DMS 273 (cell line): ENCODE results near the gene ERCC6.

Experiments used
- DNase-seq: peaks from one replicate; lab custom pipeline; 2025; ENCODE audit not compliant: unreplicated experiment; lab: John Stamatoyannopoulos, UW

ERCC6 gene

DNA sequence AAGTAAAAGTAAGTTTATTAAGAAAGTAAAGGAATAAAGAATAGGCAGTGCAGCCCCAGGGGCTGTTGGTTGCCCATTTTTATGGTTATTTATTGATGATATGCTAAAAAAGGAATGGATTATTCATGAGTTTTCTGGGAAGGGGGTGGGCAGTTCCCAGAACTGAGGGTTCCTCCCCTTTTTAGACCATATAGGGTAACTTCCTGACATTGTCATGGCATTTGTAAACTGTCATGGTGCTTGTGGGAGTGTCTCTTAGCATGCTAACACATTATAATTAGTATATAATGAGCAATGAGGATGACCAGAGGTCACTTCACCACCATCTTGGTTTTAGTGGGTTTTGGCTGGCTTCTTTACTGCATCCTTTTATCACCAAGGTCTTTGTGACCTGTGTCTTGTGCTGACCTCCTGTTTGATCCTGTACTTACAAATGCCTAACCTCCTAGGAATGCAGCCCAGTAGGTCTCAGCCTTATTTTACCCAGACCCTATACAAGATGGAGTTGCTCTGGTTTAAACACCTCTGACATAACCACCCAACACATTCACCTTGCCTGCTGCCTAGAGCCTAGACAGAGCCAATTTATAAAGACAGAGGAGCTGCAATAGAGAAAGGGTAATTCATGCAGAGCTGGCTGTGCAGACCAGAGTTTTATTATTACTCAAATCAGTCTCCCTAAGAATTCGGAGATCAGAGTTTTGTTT lies 10.9 kb upstream of the ERCC6 start:
- no peak for DNase-seq

DNA sequence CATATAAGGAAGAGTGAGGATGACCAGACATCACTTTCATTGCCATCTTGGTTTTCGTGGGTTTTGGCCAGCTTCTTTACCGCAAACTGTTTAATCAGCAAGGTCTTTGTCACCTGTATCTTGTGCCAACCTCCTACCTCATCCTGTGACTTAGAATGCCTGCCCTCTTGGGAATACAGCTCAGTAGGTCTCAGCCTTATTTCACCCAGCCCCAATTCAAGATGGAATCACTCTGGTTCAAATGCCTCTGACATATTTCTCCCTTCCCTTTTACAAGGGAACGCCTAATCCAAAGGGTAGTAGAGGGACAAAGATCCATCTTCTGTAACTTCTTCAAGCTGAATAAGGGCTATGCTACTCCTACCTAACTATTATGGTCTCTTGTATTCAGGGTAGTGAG lies 4.7 kb upstream of the ERCC6 start:
- DNase-seq: no peak

DNA sequence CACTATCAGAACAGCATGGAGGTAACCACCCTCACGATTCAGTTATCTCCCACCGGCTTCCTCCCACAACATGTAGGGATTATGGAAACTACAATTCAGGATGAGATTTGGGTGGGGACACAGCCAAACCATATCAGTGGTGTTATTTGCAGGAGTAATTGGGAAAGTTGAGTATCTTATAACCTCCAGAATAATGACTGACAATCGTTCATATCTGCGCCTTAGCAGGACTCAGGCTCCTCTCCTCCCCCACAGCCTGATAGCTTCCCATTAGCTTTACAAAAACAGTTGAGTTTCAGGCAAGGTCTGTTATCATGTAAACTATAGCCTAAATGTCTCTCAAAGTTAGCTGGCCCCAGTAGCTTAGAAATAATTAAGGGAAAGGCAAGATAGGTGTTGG lies 3.4 kb upstream of the ERCC6 start:
- DNase-seq: no peak

DNA sequence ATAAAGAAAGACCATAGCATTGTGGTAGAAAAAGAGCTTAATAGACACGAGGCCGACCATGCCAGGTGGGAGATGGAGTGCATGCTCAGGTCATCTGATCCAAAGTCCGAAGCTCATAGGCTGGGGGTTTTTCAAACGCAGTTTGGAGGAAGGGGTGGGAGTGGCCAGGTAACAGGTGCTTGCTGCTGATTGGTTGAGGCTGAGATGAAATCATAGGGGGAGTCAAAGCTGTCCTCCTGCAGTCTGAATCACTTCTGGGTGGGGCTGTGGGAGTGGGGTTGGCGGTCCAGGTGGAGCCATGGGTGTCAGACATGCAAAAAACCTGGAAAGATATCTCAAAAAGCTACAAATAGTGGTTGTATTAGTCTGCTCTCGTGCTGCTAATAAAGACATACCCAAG lies 2.8 kb upstream of the ERCC6 start:
- DNase-seq: no peak

DNA sequence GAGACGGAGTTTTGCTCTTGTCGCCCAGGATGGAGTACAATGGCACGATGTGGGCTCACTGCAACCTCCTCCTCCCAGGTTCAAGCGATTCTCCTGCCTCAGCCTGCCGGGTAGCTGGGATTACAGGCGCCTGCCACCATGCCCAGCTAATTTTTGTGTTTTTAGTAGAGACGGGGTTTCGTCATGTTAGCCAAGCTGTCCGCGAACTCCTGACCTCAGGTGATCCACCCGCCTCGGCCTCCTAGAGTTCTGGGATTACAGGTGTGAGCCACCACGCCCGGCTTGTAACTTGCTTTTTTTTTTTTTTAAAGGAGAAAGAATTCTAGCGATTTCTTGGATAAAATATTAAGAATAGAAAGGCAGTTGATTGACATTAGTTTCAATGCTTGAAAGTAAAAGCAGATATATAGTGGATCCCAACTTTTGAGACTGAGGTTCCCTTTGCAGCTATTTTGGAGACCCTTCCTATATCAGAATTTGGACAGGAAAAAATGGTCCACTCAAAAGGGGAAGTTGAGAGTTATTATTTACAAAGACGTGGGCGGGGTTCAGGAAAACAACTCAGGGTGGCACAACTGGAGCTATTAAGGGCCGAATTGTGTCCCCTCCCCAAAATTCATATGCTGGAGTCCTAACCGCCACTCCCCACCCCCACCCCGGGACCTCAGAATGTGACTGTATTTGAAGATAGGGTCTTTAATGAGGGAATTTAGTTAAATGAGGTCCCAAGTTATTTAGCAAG lies 1.3 kb upstream of the ERCC6 start:
- DNase-seq: no peak

DNA sequence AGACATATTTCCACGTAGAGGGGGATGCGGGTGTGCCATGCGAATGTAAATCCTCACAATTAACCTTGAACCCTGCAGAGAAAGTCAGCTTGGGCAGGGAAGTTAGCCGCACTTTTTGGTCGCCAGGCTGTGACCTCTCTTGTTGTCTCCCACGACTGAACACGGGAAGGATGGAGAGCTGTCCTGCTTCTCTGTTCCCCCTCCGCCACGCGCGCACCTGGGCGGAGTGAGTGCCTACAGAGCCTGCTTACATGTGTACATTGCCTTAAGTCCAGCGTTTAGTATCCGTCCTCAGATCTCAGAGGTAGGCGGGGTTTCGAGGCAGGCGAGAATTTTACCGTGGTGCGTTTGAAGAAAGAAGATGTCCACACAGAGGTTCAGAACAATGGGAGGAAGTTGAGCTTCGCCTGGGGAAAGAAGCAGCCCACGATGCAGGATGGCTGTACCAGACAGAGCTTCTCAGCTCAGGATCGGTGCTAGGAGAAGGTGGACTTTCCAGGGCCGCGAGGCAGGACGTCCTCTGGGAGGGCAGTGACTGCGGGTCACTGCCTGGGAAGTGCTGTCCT lies 482 bp upstream of the ERCC6 start:
- DNase-seq: peak; percentile 33

DNA sequence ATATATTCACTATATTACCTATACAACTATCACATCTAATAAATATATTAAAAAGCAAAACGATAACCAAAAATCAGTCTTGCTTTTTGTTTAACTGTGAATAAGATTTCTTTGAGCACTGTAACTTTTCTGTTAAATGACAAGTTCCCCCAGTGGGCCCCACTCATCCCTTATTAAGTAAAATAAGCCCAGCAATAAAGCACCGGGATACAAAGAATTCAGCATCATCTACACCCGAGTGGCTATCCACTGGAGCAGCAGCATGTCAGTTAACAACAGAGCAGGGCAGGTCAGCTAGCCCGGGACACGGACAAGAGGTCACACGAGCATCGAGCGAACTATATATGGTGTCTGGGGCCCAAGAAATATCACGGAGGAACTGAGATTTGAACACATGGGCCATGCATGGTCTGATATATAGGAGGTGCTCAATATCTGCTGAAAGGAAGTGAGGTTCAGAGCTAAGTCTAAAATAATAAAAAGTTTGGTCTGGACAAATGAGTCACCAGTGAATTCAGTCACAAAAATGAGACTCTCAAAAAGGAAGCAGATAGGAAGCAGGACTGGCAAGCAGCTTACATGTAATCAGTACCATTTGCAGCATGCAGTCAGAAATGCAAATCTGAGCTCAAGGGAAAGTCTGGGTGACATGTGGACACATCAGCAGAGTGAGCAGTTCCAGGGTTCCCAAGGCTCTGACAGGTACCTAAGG lies 4.1 kb downstream of the ERCC6 start:
- DNase-seq: no peak

DNA sequence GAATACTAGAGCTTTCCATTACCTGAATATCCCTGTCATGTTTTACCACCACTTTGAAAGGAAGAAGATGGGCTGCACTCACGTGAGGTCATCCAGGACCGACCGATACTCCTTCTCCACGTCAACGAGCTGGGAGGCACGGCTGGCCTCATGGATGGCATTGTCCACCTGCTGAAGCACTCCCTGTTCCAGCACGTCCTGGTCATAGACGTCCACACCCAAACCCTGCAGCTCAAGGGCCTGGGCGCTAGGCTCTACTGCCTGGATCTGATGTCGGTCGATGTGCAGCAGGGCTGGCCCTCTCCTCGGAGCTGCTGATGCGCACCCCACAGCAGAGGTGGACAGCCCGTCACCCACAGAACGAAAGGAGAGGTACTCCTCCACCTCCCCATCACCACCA lies 6.5 kb downstream of the ERCC6 start:
- no peak for DNase-seq

DNA sequence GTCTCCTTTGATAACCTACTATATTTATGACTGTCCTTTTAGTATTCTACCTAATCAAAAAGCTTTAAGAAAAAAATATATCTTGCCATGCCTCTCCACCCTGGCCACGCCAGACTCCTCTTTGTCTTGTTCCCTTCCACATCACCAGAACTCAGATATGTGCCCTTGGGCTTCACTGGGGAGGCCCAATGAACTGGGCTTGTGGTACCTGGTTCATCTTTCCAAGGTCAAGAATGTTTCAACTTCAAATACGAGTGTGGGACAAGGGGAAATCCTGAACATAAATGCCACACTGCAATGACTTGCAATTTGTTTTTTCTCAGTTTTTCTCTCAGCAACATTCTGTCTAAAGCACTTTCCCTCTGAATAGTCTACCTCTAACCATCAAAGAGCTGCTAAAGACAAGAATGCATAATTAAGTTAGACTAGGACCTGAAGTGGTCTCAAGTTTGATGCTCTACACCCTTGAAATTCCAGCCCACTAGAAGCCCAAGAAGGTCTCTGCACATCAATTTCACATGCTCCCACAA lies 9.9 kb downstream of the ERCC6 start:
- no peak for DNase-seq

DNA sequence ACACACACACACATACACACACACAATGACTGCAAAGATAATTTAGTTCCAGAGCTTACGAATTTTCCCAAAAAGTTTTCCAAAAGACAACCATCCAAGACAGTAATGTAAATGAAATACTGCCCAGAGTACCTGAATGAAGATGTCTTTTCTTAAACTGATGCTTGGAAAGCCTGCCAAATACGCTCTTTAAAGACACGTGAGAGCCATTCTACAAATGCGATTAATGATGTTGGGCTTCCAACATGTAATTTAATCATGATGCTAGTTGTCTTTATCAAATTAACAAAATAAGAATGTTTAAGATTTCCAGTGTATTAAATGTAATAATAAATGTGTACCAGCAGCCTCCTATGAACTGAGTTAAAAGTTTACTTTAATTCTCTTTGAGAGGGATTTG lies 11.1 kb downstream of the ERCC6 start:
- no peak for DNase-seq

DNA sequence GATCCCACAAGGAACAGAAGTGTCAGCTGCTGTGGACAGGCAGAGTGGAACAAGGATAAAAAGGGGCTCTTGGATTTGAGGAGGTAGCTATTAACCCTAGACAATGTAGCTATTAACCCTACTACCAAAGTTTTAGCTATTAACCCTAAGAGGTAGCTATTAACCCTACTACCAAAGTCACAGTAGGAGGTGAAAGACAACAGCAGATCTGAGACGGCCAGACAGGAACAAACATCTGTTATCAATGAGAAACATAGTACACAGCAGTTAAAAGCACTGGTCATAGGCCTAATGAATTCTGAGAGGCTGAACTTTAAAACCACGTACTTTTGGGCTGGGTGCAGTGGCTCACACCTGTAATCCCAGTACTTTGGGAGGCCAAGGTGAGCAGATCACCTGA lies 11.9 kb downstream of the ERCC6 start:
- DNase-seq: no peak

DNA sequence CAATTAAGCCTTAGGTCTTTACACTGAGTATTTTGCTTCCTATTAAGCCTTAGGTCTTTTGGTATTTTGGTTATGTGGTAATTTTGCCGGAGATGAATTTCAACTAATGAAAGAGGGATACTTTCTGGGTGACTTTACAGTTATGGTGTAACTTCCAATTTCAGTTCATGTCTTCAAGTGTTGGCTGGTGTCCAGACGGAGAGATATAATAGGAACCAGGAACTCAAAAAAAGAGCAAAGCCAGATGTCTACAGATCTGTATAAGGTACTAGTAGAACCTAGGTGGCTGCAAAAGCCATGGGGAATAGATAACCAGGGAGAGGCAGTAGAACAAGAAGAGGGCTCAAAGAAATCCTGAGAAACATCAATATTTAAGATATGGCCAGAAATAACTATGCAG lies 12.3 kb downstream of the ERCC6 start:
- no peak for DNase-seq

DNA sequence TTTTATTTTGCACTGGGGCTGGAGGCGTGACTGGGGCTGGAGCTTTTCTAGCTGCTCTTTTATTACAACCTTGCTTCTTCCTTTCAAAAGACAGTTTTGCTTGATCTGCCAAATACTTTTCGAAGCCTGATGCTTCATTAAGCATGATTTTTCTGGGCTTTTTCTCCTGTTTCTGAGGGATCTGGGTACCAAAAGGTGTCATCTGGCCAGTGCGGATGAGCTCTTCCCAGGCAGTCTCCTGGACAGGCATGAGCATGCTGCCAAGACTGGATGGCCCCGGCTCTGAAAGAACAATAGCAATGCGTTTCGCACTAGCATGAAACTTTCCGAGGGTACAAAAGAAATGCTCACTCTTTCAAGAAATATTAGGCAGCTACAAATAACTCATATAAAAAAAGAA lies 14.4 kb downstream of the ERCC6 start:
- DNase-seq: no peak

DNA sequence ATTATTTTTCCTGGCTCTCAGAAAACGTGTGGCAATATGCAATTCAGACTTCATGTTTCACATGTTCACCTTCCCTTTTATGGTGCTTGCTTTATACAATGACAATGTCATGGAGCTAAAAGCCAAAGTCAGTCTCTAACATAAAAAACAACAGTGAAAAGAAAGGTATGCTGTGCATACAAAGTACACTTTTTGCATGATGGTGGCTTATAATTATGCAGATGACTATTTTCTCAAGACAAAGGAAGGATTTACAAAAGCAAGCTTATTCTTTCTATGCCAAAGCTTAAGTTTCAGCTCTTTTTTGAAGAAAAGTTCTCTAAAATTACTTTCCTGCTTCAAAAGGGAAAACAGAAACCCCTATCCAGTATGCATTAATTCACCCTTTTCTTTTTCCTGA lies 15.6 kb downstream of the ERCC6 start:
- no peak for DNase-seq

DNA sequence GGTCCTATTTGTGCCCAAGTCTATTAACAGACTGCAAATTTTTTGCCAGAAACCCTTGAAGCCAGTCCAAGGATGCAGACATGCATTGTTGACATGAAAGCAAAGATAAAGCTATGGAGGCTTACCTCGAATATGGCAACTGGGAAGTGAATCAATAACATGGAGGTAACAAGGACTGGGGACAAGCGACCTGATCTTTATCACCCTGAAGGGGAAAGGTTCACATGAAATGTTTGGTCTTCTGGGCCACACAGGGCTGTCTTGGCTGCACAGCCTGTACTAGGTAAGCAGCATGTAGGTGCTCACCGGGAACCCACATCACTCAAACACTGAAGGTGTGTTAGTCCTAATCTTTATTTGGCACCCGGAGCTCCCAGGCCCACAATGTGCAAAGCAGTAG lies 17.9 kb downstream of the ERCC6 start:
- DNase-seq: no peak

DNA sequence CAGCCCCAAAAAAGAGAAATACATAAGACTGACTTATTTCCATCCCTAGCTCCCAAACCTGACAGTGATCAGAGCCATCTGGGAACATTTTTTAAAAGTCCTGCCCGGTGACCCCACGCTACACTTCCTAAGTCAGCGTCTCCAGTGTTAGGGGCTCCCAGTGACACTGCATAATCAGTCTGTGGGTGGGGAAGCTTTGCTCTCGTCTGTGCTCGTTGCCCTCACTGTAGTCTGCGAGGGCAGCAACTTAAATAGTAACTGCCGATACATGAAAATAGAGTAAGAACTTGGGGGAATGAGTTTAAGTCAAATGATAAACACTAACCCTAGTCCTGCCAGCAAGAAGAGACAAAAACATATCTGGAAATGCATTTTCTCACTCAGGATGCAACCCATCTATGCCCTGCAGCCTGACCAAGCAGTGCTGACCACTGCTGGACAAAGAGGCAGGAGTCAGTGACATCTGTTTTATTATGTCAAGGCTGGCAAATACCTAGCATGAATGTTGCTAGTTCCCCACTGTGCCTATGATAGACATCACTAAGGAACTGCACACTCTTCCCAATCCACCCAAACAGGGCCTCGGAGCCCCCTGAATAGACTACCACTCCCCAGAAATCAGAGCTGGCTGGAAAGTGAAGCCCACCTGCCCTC lies 18.7 kb downstream of the ERCC6 start:
- DNase-seq: no peak

DNA sequence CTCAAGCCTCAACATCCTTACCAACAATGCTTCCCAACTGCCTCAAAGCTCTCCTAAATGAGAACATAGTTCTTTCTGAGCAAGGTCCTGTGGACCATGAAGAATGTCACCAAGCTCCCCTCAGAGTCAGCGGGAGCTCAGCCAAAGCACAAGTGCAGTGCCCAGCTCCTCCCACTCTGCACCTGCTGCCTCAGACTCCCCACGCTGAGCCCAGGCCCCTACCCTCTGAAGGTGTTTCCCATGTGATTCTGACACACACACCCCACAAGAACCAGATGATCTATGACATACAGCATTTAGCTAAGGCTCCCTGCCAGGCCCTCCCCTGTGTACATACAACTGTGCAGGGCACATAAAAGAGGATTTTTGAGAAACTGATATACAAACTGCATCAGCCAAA lies 19.2 kb downstream of the ERCC6 start:
- DNase-seq: no peak

DNA sequence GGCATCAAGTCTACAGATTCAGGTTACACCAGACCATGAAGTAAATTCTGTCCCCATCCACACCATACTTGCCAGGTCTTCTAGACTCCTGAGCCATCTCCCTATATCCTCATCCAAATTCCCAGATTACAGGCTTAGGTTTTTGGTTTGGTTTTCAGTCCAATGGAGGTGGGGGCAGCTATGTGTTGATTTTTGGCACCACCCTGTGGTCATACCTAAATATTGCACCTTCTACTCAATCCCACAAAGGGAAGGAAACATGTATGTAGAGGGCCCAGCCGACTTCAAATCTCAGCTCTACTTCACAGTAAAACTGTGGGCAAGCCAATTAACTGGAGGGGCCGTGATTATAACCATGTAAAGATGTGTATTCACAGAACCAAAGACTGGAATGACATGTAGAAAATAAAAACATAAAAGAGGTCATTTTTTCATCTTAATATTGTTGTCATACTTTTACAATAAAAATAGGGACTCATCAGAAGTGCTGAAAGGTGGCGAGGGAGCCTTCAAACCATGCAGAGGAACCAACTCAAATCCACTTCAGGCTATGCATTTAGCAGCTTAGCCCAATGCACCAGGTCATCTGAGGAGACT lies 19.8 kb downstream of the ERCC6 start:
- DNase-seq: peak; percentile 61

DNA sequence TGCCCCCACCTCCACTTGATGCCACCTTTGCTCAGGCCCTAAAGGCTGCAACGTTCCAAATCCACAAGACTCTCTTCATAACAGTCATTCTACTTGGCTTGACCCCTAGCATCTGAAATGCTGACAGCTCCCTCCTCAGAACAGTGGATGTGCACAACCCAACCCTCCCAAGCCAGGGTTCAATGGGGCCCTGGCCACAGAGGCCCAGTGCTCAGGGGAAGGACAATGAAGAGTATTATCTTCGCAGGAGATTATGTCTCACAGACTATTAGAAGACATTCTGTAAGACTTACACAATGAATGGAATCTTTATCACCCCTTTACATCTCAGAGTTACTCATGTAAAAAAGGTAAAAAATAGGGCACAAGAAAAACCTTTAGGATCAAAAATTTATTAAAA lies 20.4 kb downstream of the ERCC6 start:
- DNase-seq: no peak

DNA sequence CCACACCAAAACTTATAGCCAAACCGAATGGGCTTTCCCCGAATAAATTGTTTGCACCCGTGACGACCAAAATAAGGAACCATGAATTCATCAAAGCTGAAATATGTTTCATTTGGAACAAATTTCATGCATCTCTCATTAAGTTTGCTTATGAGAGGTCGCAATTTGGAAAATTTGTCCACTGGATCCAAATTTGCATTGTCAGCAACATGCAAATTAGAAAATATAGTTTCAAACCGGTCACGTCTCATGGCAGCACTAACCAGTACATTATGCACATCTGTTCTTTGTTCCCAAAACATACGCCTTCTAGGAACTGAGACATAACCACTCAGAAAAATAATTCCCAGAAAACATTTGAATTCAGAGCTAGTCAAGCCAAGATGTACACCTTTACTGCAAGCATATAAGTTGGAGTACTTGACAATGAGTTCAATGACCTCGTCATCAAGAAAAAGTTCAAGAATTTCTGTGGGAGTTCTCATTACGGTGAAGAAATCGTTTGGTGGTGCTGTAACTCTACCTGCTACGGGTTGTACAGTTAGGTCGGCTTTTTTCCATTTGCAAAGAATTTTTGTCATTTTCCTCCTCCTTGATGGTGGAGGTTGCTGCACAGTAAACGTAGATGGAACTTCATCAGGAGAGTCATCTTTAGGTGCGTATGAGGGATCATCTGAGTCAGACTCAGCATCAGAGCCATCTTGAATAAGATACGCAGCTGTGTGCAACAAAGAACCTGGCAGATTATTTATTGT lies 22.5 kb downstream of the ERCC6 start:
- DNase-seq: no peak
